Aorta (tissue), 5 donors: Measurements from ENCODE around the gene RUNX3. TPM values are rescaled to one million over a fixed set of nuclear protein-coding genes. Genes with fewer than 3 reads are reported as not detected.

Source experiments
- ATAC-seq: fragments of 200-7000 bp; cut with Tn5 transposase; one replicate; pipeline ENCODE4 v1.9.1; 2022; ENCODE audit warnings: moderate library complexity; ENCODE audit not compliant: low FRiP score
- DNase-seq, 2 donors: peaks; one replicate each; pipeline ENCODE4 v3.0.0-alpha.2; 2020
- H3K27ac ChIP-seq, 2 donors: one replicate each; pipeline ENCODE4 v1.5.1; 2013; ENCODE audit warnings: low read length in 2 of 2, mild to moderate bottlenecking in 2 of 2, moderate library complexity in 2 of 2, control low read depth in 1 of 2, inconsistent platforms in 1 of 2, low read depth in 1 of 2
- H3K27me3 ChIP-seq, 2 donors: one replicate each; pipeline ENCODE4 v1.6.1; 2013; ENCODE audit warnings: control low read depth in 1 of 2, low read length in 1 of 2, mild to moderate bottlenecking in 1 of 2, moderate library complexity in 1 of 2; ENCODE audit not compliant: insufficient read depth in 2 of 2, control insufficient read depth in 1 of 2
- H3K36me3 ChIP-seq, 2 donors: one replicate each; pipeline ENCODE4 v1.6.1; 2013; ENCODE audit warnings: control low read depth in 1 of 2, low read length in 1 of 2, mild to moderate bottlenecking in 1 of 2; ENCODE audit not compliant: insufficient read depth in 2 of 2, control insufficient read depth in 1 of 2
- H3K4me1 ChIP-seq, 2 donors: one replicate each; pipeline ENCODE4 v1.6.1; 2013; ENCODE audit warnings: low read length in 2 of 2, control low read depth in 1 of 2, mild to moderate bottlenecking in 1 of 2, moderate library complexity in 1 of 2; ENCODE audit not compliant: insufficient read depth in 2 of 2, control insufficient read depth in 1 of 2
- H3K4me3 ChIP-seq, 2 donors: one replicate each; pipeline ENCODE4 v1.5.1; 2013; ENCODE audit warnings: low read length in 2 of 2, control low read depth in 1 of 2, mild to moderate bottlenecking in 1 of 2
- H3K9me3 ChIP-seq: one replicate; pipeline ENCODE4 v1.6.1; 2013; ENCODE audit warnings: mild to moderate bottlenecking, low read length; ENCODE audit not compliant: control insufficient read depth
- WGBS, 2 donors: extraction: QIAGEN DNeasy Blood & Tissue Kit; methylation state at CpG; one replicate each; pipeline ENCODE4 v1.1.7; 2013; 5-methylcytosine and 5-hydroxymethylcytosine counted together
- intact Hi-C, 2 donors: fragments of 100-400 bp; cut with DNase I; formaldehyde crosslinking; loops; one replicate each; pipeline versions ENCODE4 v1.14.2 to v1.15.0; 2022
- polyA plus RNA-seq, 2 donors: library from polyadenylated mRNA; stranded (reverse); fragments of 200-250 nt; gene quantifications; one replicate each; pipeline ENCODE4 v1.2.3, GENCODE V29; 2013
- total RNA-seq, 2 donors: library from RNA; stranded (reverse); fragmentation: NEBNext Ultra II Directional; extraction: Animal tissue kit (Norgen Biotek cat#: 25700); gene quantifications; one replicate each; pipeline ENCODE4 v1.2.1, GENCODE V29; 2021
- donor health status: healthy with polysubstance abuse.
- donor health status: Bipolar disorder and iron deficiency.
- donor health status: DM: no; HTN: no; CAD: no.
- donor health status: DM: no; HTN: no; CAD: no.
- donor health status: DM: yes; HTN: yes; CAD: no.

The RUNX3 gene
- total and polyA plus RNA-seq, 4 donors, result 1.1 to 4.4 (median 2.1) TPM

GRCh38 chr1:24878775-24879742 is 51.0 kb downstream of the RUNX3 start:
- ATAC-seq (no peak), DNase-seq (peak in 1 of 2 donors; percentile 28)
- Histone ChIP-seq H3K36me3 (no peaks in the 10 kb centered on the region), H3K27ac (no peak overlapping the region), H3K4me1 (no peaks in the 10 kb centered on the region), H3K4me3 (no peak overlapping the region), H3K9me3 (no peaks in the 10 kb centered on the region), H3K27me3 (no peaks in the 10 kb centered on the region)
- 67 to 72% methylated on average over 7 of the region's 7 CpGs for WGBS, 2 donors
- intact Hi-C loops, result no loop called here

GRCh38 chr1:24878045-24878444 is 52.0 kb downstream of the RUNX3 start:
- Histone ChIP-seq H3K9me3 (no peaks in the 10 kb centered on the region), H3K36me3 (no peaks in the 10 kb centered on the region), H3K27ac (no peak overlapping the region), H3K4me3 (no peak overlapping the region), H3K27me3 (no peaks in the 10 kb centered on the region), H3K4me1 (no peaks in the 10 kb centered on the region)
- intact Hi-C loops, result no loop called here
- WGBS, 2 donors, result 91 to 92% methylated on average over 6 of the region's 6 CpGs
- ATAC-seq (no peak), DNase-seq (peak in 1 of 2 donors; percentile 15)

GRCh38 chr1:24875991-24876506 is 54.0 kb downstream of the RUNX3 start:
- ATAC-seq (no peak), DNase-seq (peak in 1 of 2 donors; percentile 23)
- Histone ChIP-seq H3K36me3 (no peaks in the 10 kb centered on the region), H3K27me3 (no peaks in the 10 kb centered on the region), H3K4me1 (no peaks in the 10 kb centered on the region), H3K4me3 (no peak overlapping the region), H3K27ac (no peak overlapping the region), H3K9me3 (no peaks in the 10 kb centered on the region)
- intact Hi-C loops, result no loop called here
- WGBS, 2 donors, result 48 to 57% methylated on average over 8 of the region's 8 CpGs

- no peaks in the 10 kb centered on the region for H3K27me3 ChIP-seq
- WGBS, 2 donors, result 76 to 83% methylated on average over 8 of the region's 8 CpGs
- intact Hi-C loops, result no loop called here
- ATAC-seq (no peak), DNase-seq (peak in 1 of 2 donors; percentile 44)
- no peak overlapping the region for H3K27ac ChIP-seq
- no peaks in the 10 kb centered on the region for H3K36me3 ChIP-seq
- no peaks in the 10 kb centered on the region for H3K4me1 ChIP-seq
- no peaks in the 10 kb centered on the region for H3K9me3 ChIP-seq
- no peak overlapping the region for H3K4me3 ChIP-seq
Measured at GRCh38 chr1:24875257-24875656, 54.8 kb downstream of the RUNX3 start.

GRCh38 chr1:24874611-24875234 is 55.4 kb downstream of the RUNX3 start:
- Histone ChIP-seq H3K4me3 (no peak overlapping the region), H3K4me1 (no peaks in the 10 kb centered on the region), H3K27ac (no peak overlapping the region), H3K27me3 (no peaks in the 10 kb centered on the region), H3K9me3 (no peaks in the 10 kb centered on the region), H3K36me3 (no peaks in the 10 kb centered on the region)
- intact Hi-C loops, result no loop called here
- 60 to 66% methylated on average over 16 of the region's 16 CpGs for WGBS, 2 donors
- no peak for ATAC-seq
- peak in 1 of 2 donors; percentile 56 for DNase-seq

- no peaks in the 10 kb centered on the region for H3K27me3 ChIP-seq
- 78 to 88% methylated on average over 7 of the region's 7 CpGs for WGBS, 2 donors
- DNase-seq (peak in 1 of 2 donors; percentile 11), ATAC-seq (no peak)
- H3K4me1 ChIP-seq, result no peaks in the 10 kb centered on the region
- no peak overlapping the region for H3K4me3 ChIP-seq
- no peak overlapping the region for H3K27ac ChIP-seq
- no peaks in the 10 kb centered on the region for H3K9me3 ChIP-seq
- no peaks in the 10 kb centered on the region for H3K36me3 ChIP-seq
- intact Hi-C loops, result no loop called here
Measured at GRCh38 chr1:24874056-24874455, 56.0 kb downstream of the RUNX3 start.

GRCh38 chr1:24873148-24873547 is 56.9 kb downstream of the RUNX3 start:
- Histone ChIP-seq H3K27me3 (no peaks in the 10 kb centered on the region), H3K36me3 (no peaks in the 10 kb centered on the region), H3K4me3 (no peak overlapping the region), H3K4me1 (no peaks in the 10 kb centered on the region), H3K9me3 (no peaks in the 10 kb centered on the region), H3K27ac (no peak overlapping the region)
- no peak for DNase-seq
- no peak for ATAC-seq
- intact Hi-C loops, result no loop called here
- 74 to 80% methylated on average over 1 of the region's 1 CpG for WGBS, 2 donors

DNA sequence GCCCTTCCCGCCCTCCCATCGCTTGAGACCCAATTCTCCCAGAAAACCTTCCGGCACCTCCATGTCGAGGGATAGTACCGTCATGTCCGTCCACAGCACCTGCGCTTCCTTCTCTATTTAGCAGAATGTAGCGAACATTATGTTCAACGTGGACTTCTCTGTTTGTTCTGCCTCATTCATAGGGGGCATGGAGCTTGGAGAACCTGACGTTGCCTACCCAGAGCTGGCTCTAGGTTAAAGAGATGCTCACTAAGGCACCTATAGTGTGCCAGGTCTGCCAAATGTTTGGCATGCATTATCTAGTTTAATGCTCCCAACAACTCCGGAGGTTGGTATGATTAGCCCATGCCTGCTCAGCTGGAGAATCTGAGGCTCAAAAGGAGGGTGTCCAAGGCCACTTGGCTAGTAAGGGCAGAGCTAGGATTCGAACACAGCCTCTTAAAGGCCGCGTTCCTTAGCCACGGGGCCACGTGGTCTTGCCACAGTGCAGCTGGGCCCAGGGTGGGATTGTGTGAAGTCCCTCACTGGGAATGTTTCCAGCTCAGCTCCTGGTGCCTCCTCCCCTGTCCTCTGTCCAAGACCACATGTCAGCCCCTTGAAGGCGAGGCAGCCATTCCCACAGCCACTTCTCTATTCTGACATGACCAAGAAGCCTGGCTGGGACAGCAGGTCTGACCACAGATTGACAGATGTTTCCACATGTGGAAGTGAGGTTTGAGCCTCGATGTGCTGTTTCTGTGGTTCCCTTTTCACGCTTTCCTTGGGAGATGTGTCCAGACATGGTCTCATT is 57.8 kb downstream of the RUNX3 start:
- Histone ChIP-seq H3K27ac (no peak overlapping the region), H3K9me3 (no peaks in the 10 kb centered on the region), H3K4me1 (no peaks in the 10 kb centered on the region), H3K36me3 (no peaks in the 10 kb centered on the region), H3K4me3 (no peak overlapping the region), H3K27me3 (no peaks in the 10 kb centered on the region)
- ATAC-seq (no peak), DNase-seq (peak; percentile 55 to 70)
- intact Hi-C loops, result no loop called here
- WGBS, 2 donors, result 87% methylated on average over 19 of the region's 19 CpGs
